Activated CD4-positive, alpha-beta T cell treated with anti-CD3 and anti-CD28 coated beads, Interleukin-2, amount 50 U/mL, for 48 hours (primary cell): Measurements from ENCODE around the gene PRKAG2.
A peak's percentile ranks its signal among the peaks of the same experiment; 100 is the strongest.
"Not testable (repeated sequence)": the region's sequence is repeated elsewhere in the genome, so short reads cannot be mapped to it uniquely, and the experiment has no call there.

ENCODE experiments used
- DNase-seq, 2 experiments: peaks; one replicate each; pipeline ENCODE4 v3.0.0-alpha.2; 2020

Gene PRKAG2

DNA sequence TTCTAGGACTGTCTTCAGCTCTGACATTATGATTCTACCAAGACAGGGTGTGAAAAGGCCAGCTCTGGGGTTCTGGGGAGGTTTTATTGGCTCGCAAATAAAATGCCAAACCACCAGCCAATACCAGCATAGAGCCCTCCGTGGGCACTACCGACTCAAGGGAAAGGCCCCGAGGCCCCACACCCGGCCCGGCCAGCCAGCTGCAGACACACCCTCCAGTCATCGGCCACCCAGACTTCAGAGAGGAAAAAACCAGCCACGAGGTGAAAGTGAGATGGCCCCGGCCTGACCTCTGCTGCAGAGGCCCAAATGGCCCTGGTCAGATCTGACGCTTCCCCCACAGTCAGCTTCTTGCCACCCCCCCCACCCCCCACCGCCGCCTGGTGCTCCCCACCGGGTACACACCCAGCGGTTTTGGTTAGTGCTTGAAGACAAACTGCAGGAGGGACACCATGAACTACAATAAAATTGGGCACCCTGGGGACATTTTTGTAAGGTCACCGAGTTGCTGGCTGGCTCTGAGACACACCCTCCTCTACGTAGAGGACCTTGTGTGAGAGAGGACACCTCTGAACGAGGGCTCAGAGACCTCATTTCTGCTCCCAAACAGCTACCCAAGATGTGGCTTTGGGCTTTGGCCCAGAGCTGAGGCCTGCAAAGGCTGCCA, 79.9 kb downstream of the PRKAG2 start:
- DNase-seq: no peak

DNA sequence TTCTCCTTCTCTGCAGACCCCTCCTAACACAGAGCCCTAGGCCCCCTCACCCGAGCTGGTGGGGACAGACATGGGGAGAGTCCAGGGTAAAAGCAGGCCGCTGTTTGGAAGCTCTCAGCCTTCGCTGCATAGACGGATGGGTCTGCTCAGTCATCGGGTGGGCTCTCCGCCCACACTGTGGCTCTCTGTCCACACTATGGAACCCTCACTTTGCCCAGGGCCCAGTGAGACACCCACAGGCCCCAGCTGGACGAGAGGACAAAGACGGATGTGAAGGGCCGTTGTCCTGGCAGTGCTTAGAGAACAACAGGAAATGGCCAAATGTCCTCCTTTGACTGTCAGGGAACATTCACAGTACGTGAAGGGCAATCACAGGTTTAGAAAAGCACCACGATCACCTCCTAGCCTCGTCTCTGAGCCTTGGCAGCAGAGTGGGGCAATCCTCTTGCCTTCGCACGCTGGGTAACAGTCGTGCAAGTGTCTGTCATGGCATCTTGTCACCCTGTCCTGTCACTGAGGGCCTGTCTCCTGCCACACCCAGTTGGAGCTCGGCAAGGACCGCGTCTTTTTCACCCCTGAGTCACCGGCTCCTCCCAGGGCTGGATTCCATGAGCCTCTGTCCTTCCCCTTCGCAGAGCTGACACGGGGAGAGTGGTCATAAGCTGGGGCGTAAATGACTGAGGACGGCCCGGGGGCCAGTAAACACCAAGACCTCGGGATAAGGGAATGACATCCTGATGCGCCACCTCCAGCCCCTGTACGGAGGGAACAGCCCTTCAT, 80.6 kb downstream of the PRKAG2 start:
- peak; percentile 28 to 45 for DNase-seq

DNA sequence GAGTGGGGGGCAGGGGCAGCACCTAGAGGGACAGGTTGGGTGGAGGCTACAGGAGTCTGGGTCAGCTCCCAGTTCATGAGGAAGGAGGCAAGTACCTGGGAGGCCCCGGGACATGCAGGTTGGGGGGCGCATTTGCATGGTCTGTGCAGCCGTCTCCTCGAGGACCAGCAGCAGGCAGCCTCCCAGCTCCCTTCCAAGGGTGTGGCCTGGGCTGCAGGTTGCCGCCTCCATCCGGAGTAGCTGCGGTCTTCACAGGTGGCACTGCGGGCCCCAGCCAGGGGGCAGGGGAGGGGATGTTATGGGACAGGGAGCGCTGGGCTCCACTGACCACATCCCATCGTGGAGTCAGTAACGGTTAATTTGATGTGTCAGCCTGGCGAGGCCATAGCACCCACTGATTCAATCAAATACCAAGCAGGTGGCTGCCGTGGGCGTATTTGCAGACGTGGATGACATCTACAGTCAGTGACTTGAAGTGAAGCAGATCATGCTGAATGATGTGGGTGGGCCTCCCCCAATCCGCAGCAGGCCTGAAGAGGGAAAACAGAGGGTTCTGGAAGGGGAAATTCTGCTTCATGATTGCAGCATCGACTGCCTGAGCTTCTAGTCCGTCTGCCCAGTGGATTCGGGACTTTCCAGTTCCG, 81.6 kb downstream of the PRKAG2 start:
- peak; percentile 88 to 92 for DNase-seq

DNA sequence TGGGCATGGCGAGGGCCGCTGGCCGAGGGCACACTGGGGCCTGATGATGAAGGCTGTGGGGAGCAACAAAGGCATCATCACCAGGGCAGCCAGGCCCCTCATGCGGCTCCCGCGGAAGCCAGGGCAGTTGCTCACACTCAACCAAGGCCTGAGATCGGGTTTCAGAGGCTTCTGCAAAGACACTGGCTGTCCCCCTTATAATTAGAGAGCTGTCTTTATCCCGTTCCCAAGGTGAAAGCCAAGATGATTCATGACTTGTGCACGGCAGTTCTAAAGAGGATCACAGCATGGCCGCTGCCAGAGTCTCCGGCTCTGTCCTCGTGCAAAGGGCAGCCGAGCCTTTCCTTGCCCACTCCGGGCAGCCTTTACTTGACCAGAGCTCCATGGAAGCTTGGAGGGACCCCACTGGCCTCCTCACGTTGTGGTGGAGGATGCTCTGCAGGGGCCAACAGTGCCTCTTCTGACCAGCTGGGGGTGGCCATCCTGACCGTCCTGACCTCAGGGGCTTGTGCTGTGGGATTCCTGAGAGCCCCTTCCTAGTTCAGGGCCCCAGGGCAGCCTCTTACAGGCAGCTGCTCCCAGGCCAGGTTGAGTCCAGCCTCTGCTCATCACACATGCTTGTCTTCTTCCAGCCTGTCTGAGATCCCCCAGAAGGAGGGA, 82.3 kb downstream of the PRKAG2 start:
- no peak for DNase-seq

DNA sequence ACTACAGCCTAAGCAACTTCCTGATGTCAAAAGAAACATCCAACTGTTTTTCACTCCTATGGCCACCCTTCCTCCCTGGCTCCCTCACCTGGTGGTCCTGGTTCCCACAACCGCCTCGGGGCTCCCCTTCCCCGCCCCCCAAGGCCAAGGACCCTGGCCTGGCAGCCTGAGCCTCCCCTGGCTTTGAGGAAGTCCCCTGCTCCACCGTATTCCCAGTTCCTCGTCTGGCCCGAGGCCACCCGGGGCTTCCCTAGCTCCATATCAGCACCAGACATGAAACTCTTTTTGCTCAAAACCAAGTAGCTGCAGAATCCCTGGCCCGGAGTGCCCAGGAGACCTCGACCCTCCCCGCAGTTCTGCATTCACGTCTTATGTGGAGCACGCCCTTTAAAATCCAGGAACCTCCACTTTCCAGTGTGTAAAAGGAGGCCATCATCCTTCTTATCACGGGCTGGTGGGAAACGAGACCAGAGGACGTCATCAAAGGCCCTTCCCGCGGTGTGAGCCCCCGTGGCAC, 82.9 kb downstream of the PRKAG2 start:
- DNase-seq: no peak

DNA sequence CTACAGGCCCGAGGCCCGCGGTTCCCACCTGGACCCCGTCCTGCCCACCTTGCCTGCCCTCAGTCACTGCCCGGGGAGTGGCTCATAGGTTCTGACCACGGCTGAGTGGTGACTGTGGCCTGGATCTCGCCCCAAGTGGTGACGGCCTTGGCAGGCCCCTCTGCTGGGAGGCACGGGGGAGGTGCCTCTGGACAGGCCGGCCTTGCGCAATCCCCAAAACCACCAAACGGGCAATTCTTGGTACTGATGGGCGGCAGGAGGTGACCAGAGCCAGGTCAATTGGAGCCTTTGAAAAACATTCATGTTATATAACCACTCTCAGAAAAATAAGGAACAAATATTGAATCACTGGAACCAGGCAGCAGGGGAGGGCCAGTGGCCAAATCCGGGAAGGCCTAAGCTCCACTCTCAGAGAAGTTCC, 83.4 kb downstream of the PRKAG2 start:
- no peak for DNase-seq

DNA sequence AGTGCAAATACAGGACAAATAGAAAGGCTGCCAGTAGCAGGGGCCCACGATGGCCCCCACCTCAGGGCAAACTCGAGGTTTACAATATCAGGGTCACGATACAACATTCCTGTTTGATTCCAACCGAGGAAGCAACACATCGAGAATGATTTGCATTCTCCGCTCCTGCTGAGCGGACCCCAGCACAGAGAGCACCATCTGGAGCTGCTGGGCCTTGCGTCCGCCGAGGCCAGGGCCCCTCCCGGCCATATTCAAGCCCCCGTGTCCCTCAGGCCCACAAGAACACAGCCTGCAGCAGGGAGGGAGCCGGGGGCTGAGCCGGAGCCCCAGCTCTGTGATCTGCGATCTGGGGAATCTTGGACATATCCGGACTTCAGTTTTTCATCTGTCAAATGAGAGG, 84.3 kb downstream of the PRKAG2 start:
- DNase-seq: no peak

DNA sequence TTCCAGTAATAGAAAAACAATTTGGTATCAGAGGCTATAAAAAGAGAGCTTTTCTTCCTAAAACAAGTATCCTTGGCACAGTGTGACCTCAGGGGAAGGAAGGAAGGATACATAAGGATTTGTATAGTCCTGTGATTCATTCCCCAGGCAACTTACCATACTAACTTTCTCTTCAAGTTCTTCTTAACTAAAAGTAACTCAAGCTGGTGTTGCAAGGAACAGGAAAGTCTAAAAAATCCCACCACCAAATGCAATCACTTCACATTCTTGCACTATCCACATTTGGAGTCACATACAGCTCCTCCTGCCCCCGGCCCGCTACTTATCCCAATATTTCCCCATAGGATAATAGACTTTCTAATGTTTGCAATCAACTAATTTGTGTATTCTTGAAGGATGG, 84.8 kb downstream of the PRKAG2 start:
- DNase-seq: no peak

DNA sequence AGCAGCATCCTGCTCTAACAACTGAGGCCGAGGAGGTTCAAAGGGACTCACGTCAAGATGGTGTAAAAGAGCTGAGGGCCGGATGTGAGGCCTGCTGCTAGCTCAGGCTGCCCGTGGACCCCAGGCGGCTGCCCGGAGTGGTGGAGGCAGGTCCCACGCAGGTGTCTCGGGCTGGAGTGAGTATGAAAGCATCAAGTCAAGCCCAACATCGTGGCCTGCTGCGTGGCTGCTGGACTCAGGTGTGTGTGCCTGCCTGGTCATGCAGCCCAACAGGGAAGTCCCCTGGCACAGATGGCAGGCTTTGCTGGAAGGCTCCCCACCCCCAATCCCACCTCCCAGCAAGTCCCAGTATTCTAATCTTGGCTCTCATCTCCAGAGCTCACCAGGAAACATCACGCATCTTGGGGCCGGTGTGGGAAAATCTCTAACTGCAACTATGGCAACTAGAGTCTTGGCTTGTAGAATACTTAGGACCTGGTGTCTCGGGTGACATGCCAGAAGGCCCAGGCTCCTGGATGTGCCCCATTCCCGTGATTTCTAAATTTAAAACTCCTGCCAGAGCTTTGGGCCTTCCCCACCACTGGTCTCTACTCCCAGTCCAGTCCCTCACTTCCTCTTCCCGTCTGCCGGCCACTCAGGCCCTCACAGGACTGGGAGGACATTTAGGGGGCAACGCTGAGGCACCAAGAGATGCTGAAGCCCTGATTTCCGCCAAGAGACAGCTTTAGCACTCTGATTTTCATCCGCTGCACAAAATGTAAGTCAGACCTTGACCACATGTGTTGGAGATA, 85.9 kb downstream of the PRKAG2 start:
- no peak for DNase-seq

DNA sequence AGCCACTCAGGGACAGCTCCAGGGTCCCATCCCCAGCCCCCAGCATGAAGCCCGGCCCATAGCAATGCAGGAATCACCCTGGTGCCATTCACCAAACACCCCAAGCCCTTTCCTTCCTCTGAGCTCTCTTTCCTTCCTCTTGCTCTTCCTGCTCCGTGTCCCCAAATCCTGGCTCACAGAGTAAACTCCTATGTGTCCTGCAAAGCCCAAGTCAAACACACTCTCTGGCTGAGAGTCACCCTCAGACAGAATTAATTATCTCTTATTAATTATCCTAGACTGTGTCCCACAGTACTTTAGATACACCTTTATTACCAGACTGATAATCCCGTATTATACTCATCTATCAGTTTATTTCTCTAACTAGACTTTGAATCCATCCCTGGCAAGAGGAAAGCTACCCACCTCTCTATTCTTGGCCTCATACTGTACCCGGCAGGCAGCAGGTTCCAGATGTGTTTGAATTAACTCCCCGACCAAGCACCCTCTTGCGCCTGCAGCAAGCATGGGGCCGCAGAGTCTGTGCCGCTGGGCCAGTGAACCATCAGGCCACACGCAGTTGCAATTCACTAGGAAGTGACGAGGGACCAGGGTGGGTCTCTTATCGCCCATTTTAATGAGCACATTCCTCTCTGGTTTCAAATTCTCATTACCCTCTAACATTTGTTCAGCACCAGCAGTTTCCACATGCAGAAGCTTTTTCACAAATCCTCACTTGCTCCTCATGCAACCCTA, 86.7 kb downstream of the PRKAG2 start:
- no peak for DNase-seq

DNA sequence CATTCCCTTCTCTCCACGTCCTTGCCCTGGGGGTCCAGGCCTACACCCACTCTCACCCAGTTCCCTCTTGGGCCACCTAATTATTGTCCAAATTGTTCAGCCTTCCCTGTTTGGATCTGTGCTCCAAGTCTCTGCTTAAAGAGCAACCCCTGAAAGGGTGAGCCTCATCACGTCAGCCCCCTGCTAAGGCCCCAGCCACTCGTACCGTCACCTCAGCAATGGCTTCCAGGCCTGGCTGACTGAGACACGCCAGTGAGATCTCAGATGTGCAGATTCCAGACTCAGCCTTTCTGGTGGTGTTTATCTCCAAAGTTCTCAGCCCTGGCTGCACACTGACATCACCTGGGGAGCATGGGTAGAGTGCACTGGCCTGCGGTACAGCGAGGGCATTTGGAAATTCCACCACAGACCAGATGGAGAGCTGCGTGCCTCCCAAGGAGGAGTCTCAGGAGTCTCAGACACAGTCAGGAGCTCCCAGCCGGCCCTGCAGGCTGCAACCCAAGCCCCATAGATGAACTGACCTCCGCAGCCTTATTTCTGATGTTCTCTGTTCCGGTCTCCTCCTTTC, 87.5 kb downstream of the PRKAG2 start:
- no peak for DNase-seq

DNA sequence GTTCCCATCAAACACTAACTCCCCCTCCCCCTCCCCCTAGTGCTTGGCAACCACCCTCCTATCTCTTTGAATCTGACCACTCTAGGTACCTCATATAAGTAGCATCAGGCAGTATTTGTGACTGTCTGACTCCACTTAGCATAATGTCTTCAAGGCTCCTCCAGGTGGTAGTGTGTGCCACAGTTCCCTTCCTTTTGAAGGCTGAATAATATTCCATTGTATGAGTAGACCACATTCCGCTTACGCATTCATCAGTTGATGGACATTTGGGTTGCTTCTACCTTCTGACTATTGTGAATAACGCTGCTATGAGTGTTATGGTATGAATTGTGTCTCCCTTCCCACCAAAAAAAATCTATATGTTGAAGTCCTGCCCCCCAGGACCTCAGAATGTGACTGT, 89.6 kb downstream of the PRKAG2 start:
- no peak for DNase-seq

DNA sequence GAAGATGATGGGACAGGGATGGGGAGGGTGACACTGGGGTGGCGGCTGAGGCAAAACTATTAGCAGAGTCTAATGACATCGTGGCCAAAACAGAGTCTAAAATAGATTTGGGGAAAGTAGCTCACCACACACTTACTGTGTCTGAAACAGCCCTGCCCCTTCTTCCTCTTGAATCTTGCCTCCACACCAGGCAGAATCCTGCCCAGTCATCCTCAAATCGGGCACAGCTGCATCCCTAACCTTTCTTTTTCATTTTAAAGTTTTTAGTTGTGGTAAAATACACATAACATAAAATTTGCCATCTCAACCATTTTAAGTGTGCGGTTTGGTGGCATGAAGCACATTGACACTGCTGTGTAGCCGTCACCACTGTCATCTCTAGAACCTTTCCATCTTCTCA, 90.0 kb downstream of the PRKAG2 start:
- no peak for DNase-seq

DNA sequence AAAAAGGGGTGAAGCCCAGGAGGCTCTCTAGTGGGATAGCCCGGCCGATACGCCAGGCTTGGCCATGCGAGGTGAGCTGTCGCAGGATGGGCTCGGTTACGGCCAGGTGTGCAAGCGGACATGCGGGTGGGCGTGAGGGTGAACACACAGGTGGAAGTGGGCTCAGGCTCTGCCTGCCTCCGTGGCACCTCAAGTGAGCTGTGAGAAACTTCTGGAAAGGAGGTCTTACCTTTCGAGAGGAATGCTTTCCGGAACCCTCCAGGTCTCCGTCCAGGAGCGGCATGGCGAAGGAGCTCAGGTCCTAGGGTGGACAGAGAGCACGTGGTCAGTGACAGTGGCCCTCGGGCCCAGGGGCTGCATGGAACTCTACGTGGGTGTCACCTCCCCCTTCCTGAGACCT, 90.7 kb downstream of the PRKAG2 start:
- DNase-seq: no peak

DNA sequence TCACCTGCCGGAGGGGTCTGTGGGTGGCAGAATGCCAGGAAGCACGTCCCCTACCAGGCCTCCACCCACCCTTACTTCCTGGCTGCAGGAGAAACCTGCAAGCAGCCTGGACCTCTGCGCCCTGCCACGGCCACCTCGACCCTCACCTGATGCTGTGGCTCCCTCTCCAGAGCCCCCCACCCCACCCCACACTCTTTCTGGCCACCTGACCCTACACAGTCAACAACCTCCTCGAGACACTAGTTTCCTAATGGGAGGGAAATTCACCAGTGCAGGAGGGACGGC, 91.3 kb downstream of the PRKAG2 start:
- no peak for DNase-seq

DNA sequence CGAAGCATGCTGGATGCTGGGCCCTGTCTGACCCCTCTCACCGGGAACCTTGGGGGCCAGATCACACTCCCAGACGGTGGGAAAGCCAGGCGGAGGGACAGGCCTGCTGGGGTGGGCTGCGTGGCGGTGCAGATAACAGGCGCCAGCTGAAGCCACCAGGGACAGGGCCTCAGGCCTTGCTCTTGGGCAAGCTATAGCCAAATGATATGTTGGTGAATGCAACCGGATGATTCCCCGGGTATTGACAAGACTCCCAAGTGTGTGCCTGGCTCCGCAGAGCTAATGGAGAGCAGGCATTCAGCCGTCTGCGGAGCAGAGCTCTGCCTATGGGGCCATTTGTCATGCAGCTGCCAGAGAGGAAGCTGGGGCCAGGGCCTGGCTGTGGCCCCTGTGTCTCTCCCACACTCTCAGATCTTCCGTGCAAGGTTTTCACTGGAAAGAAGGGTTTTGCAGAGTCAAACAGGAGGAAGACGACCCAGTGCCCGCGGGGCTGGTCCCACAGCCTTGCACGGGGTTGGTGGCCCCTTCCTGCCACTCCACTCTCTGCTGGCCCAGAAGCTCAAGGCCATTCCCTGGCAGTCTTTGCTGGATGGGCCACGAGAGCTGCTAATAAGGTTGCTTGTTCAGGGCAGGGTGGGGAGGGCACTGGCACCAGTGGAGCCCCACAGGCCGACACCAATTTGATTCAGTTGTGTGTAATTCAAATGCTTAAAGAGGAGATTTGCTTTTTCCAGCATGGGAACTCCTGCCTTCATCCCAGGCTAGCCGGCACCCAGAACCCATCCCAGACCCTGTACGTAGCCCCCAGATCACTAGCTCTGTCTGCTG, 91.8 kb downstream of the PRKAG2 start:
- no peak for DNase-seq

DNA sequence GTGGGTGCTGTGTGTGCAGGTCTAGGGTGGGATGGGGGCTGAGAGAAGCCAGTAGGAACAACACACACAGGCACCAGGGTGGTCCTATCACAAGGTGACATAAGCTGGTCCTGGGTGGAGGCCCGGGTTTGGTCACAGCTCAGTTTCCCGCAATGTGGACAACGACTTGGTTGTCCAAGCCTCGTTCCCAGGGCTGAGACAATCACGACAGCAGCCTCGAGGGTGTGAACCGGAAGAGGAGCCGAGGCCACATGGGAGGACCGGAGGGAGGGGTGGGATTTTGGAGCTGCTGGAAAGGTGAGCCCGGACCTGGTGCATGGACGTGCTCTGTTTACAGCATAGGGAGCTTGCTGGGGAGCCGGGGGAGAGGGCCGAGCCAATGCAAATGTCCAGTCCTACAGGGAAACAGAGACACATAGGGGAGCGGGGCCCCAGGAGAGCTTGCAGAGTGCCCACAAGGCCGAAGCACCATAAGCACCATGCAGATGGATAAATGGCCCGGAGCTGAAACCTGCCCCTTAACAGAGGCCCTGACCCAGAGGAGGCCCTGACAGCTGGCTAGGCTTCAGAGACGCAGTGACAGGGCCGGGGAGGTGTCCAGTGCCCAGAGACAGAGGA, 92.8 kb downstream of the PRKAG2 start:
- DNase-seq: no peak

DNA sequence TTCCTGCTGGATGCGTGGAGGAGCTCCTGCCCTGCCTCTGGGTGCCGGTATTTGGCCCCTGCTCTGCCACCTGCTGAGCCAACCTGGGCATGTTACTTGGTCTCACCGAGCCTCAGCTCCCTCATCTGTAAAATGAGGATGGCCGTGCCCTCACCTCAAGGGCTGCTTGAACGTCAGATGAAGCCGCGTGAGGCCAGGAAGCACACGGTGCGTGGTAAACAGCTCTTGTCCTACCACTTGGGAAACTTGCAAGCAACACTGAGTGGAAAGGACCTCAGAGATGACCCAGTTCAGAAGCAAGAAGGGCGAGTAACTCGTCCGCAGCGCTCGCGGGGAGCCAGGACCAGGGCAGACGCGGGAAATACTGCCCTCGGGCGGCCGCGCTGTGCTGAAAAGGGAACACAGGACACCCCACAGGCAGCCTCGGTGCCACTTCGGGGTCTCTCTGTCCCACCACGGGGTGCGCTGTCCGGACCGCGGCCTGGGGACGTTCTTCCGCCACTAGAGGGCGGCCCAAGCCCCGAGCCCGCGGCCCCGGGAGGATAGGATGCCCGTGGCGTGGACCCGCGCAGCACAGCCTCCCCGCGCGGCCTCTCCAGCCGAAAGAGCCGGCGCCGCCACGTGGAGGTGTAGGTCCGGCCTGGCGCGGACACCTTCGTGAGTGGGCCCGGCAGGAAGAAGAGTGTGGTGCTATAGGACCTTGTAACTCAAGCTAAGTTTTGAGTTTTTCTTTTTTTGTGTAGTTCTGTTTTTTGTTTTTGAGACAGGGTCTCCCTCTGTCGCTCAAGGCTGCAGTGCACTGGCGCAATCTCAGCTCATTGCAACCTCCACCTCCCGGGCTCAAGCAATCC, 94.1 kb downstream of the PRKAG2 start:
- DNase-seq: peak; percentile 75 to 80

DNA sequence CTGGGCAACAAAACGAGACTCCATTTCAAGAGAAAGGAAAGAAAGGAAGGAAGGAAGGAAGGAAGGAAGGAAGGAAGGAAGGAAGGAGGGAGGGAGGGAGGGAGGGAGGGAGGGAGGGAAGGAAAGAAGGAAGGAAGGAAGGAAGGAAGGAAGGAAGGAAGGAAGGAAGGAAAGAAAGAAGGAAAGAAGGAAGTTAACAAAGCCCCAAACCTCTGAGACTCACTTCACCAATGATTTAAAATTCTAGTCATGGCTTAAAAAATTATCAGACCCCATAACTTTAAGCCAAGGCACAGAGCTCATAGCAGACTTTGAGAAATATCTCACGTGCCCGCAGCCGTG, 94.7 kb downstream of the PRKAG2 start:
- not testable (repeated sequence) for DNase-seq
